Stimulated activated naive CD8-positive, alpha-beta T cell treated with anti-CD3 and anti-CD28 coated beads, Interleukin-15, Interleukin-2, amounts not matched to agents 100 U/mL and 50 U/mL, for 24 hours (primary cell): Measurements from ENCODE around the gene ZFYVE19.

ENCODE experiments used
- ATAC-seq: fragments of 150-1000 bp; cut with Tn5 transposase; one replicate; pipeline ENCODE4 v1.10.0; 2021
- DNase-seq: peaks from one replicate; pipeline ENCODE4 v3.0.0; 2021

ZFYVE19 gene

GRCh38 chr15:40775740-40776536, 31.0 kb upstream of the ZFYVE19 start:
- ATAC-seq = no peak
- DNase-seq = no peak

GRCh38 chr15:40776537-40777141, 30.2 kb upstream of the ZFYVE19 start:
- DNase-seq (peak; percentile 61), ATAC-seq (peak; percentile 89)

DNA sequence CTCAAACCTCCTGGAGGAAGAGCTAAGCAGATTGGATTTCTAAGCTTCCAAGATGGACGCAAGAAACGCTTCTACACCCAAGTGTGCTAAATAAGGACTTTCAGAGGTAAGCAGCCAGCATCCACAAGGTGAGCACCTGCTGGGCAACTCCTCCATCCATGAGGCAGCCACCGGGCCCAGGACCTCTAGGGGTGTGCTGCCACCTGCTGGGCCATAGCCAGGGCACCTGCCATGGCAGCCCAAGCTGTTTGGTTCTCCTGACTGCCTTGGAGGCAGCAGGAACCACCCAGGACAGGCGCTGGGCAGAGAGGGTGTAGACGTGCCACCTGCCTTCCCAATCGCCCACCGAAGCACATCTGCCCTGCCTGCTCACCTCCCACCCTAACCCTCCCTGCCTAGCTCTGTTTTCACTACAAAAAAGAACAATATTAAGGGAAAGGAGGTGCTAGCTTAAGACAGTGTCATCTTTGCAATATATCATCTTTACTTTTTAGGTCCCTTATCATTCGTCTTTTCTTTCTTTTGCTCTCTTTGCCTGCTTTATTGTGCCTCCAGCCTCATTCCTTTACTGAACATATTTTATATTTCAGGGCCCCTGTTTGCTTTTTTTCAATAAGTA, 24.2 kb upstream of the ZFYVE19 start:
- ATAC-seq (peak; percentile 90), DNase-seq (peak; percentile 80)

DNA sequence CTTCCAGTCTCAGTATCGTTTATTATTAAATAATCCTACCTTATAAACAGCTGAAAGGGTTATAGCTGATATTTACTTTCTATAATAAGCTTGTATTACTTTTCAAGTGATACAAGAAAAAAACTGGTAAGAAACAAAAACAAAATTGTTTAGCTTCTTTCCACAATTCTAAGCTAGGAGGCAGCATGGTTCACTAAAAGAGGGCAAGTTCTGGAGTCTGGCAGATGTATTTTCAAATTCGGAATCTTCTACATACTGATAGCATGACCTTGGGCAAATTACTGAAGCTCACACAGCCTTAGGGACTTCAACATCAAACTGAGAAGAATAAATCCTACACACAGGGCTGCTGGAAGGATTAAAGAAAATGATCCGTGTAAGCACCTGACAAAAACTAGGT, 21.7 kb upstream of the ZFYVE19 start:
- no peak for ATAC-seq
- DNase-seq = no peak

- ATAC-seq (no peak), DNase-seq (no peak)
These were observed 21.1 kb upstream of the ZFYVE19 start for GRCh38 chr15:40785814-40786213.

GRCh38 chr15:40787344-40787841, 19.5 kb upstream of the ZFYVE19 start:
- ATAC-seq (peak; percentile 94), DNase-seq (peak; percentile 74)

DNA sequence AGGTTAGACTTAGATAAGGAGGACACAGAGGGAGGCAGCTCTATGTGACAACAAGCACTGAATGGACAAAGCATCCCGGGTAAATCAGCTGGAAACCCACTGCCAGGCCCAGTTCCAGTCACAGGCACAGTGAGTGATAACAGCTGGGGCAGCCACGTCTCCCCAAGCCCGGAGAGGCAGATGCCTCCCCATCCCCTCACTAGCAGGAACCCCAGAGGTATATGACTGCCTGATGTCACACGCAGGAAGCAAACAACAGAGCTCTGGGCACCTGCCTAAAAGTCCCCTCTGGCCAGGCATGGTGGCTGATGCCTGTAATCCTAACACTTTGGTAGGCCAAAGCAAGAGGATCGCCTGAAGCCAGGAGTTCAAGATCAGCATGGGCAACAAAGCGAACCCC, 18.9 kb upstream of the ZFYVE19 start:
- DNase-seq = no peak
- ATAC-seq = peak; percentile 15

- no peak for ATAC-seq
- no peak for DNase-seq
These were observed 17.8 kb upstream of the ZFYVE19 start for GRCh38 chr15:40789119-40789518.

- ATAC-seq (no peak), DNase-seq (no peak)
These were observed 16.9 kb upstream of the ZFYVE19 start for GRCh38 chr15:40789999-40790398.

- ATAC-seq (no peak), DNase-seq (no peak)
These were observed 16.2 kb upstream of the ZFYVE19 start for GRCh38 chr15:40790718-40791117.

- ATAC-seq (no peak), DNase-seq (no peak)
These were observed 14.5 kb upstream of the ZFYVE19 start for GRCh38 chr15:40792394-40792793.

GRCh38 chr15:40793216-40793989, 13.5 kb upstream of the ZFYVE19 start:
- DNase-seq (peak; percentile 26), ATAC-seq (peak; percentile 25)

DNA sequence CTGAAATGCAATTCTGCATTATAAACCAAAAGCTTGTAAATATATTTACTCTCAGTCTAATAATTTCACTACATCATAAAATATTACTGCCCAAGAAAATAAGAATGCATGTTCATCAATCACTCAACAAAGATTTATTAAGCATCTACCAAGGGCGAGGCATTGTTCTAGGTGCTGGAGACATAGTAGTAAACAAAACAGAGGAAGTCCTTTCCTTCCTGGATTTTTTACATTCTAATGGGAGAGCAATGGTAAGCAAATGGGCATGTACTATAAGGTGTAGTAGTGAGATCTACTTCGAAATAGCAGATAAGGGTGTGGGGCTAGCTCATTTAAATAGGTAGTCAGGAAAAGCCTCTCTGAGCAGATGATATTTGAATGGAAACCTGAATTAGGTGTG, 10.8 kb upstream of the ZFYVE19 start:
- no peak for DNase-seq
- no peak for ATAC-seq

DNA sequence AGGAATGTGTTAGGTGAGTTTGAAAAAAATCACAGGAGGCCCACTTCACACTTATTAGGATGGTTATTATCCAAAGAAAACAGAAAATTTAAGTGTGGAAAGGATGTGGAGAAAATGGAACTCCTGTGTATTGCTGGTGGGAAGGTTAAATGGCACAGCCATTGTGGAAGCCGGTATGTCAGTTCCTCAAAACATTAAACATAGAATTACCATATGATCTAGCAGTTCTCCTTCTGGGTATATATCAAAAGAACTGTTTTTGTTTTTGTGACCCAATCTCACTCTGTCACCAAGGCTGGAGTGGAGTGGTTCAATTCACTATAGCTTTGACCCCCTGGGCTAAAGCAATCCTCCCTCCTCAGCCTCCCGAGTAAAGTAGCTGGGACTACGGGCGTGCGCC, 10.4 kb upstream of the ZFYVE19 start:
- no peak for DNase-seq
- ATAC-seq = no peak

- ATAC-seq (no peak), DNase-seq (no peak)
These were observed 7.4 kb upstream of the ZFYVE19 start for GRCh38 chr15:40799523-40799922.

GRCh38 chr15:40803076-40803475, 3.8 kb upstream of the ZFYVE19 start:
- DNase-seq (no peak), ATAC-seq (no peak)

DNA sequence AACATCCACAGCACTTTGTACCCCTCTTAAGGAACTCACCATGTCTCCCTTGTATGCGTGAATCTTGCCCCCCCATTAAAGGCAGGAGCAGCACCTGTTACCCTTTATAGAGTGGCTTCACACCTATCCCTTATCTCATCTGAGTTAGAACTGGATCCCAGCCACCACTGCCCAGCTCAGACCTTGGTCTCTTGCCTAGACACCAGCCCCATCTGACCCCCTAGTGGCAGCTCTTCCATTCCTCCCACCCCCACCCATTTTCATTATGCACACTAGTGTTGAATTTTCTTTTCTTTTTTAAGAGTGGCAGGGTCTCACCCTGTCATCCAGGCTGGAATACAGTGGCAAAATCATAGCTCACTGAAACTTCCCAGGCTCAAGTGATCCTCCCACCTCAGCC, 3.2 kb upstream of the ZFYVE19 start:
- ATAC-seq (no peak), DNase-seq (no peak)

DNA sequence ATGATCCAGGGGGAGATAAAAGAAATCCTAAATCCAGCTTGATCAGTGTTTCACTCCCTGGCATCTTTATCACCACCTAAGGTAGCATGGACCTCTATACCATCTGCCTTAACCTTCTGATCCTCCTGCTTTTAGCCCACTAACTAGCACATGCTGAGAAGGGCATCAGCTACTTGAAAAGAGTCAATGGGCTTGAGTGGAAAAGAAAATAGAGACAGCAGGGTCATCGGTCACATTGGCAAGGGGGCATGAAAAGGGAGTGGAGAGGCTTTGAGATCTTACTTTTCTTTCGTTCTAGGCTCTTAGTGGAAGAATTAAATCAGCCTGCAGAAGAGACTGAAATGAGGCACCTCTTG, 239 bp upstream of the ZFYVE19 start:
- no peak for ATAC-seq

GRCh38 chr15:40807888-40808461, 1.1 kb downstream of the ZFYVE19 start:
- ATAC-seq (no peak), DNase-seq (no peak)

More for the DNA sequence above, 239 bp upstream of the ZFYVE19 start:
- no peak for DNase-seq

- DNase-seq = no peak
- ATAC-seq = no peak
These were observed 2.1 kb downstream of the ZFYVE19 start for GRCh38 chr15:40808861-40809450.

- no peak for DNase-seq
- ATAC-seq = no peak
These were observed 6.0 kb downstream of the ZFYVE19 start for GRCh38 chr15:40812721-40813425.
